HG02840 (cell line): Measurements from ENCODE around the gene PLD1.

ENCODE experiments used
- ATAC-seq: cut with Tn5 transposase; IDR thresholded peaks from one replicate; pipeline ENCODE4 v1.9.1; 2021; ENCODE audit warnings: mild to moderate bottlenecking, moderate library complexity, moderate number of reproducible peaks; ENCODE audit not compliant: unreplicated experiment, low FRiP score

Gene PLD1

DNA sequence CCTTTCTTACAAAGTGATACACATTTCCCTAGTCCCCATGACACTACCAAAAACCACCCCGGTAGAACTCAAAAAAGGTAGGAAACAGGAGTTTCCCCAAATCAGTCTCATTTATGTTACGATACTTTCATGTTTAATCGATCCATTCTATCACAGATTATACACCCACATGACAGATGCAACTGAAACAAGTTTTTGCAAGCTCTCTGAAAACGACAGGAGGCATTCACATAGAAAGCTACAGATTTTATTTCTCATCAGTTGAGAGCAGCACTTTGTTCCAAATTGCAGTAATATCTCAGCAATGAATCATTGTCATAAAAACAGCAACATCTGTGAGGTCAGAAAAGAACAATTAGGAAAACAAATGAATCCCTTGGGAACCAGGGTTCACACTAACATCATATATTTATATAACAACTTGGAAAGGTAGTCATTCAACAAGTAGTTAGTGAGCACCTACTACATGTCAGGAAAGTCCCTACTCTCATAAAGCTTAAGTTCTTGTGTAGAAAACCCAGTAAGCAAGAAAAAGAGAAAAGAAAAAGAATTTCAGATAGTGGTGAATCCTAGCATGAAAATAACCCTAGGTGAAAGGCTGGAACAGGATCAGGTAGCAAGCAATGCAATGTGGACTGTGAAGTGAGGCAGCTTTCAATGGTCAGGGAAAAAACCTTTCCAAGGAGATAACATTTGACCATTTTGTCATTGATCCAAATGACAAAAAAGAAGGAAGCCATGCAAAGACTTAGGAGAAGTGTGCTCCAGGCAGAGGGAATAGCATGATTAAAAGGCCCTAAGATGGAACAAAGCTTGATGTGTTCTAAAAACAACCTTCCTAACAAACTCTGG lies 8.3 kb downstream of the PLD1 start:
- ATAC-seq: no peak

- ATAC-seq: no peak
Observed at GRCh38 chr3:171799501-171799900, 10.8 kb downstream of the PLD1 start.

DNA sequence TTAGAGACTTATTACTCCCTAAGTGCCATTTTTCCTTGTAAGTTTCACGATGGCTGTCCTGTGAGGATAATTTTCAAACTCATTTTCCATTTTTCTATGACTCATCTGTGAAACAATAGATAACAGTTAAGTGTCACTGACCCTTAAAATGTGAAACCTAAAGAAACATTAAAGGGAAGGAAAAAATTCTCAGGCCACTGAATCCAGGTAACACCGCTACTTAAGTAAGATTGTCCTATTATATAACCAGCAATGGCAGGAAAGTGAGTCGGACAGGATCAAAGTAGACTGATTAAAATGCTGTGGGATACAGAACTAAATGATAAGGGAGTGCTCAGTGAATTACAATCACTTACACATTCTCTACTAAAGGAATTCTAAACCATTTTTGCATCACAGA lies 12.4 kb downstream of the PLD1 start:
- no peak for ATAC-seq

- ATAC-seq: no peak
Observed at GRCh38 chr3:171797265-171797679, 13.0 kb downstream of the PLD1 start.

DNA sequence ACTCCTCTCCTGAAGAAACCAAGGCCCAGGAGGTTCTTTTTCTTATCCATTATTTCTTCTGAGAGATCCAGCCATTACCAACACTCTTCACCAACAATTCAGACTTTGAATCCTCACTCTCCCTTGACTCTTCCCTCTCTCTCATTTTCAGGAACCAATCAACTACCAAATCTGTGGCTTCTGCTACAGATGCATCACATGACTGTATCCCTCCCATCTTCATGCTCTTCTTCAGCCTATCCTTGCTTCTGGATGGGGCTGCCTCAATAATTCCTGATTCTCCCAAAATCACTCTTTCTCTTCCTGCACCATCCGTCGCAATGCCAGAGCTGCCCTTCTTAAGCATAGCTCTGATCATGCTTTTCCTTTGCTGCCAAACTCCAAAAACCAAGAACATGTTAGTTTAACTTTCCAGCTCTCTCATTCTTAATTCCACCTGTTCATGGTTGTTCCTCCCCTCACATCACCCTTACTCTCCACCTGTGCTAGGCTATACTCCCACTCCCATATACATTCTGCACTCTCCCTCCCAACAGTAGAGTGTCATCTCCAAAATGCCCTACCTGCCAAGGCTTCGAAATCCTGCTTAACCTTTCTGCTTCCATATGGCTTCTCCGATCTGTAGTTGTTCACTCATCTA lies 13.5 kb downstream of the PLD1 start:
- no peak for ATAC-seq

- no peak for ATAC-seq
Observed at GRCh38 chr3:171792531-171792930, 17.8 kb downstream of the PLD1 start.

DNA sequence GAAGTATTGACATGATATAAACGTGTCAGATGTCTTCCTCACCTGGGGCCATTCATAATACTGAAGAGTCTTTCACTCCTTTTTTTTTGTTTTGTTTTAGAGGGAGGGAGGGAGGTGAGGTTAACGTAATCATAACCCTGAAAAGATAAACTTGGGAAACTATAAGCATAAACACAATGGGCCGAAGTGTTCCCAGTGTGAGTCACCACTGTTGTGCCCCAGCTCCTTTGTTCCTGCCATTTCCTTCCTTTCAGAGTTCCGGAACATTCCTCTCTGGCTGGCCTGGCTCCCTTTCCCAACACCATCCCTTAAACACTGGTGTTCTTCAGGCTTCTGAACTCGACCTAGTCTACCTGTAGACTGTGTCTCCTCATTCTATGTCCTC lies 18.6 kb downstream of the PLD1 start:
- ATAC-seq: no peak

- no peak for ATAC-seq
Observed at GRCh38 chr3:171790898-171791691, 19.2 kb downstream of the PLD1 start.

DNA sequence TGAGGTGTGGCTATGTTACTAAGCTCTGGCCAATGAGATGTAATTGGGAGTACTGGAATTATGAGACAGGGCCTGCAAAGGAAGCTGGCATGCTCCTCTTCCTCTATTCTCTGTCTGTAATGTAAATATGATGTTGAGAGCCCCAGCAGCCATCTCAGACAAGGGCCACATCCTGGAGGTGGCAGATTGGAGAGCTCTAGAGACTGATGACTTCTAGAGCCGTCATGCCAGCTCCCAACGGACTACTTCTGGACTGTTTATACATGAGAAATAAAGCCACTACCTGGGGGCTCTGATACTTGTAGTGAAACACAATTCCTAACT lies 19.7 kb downstream of the PLD1 start:
- no peak for ATAC-seq

DNA sequence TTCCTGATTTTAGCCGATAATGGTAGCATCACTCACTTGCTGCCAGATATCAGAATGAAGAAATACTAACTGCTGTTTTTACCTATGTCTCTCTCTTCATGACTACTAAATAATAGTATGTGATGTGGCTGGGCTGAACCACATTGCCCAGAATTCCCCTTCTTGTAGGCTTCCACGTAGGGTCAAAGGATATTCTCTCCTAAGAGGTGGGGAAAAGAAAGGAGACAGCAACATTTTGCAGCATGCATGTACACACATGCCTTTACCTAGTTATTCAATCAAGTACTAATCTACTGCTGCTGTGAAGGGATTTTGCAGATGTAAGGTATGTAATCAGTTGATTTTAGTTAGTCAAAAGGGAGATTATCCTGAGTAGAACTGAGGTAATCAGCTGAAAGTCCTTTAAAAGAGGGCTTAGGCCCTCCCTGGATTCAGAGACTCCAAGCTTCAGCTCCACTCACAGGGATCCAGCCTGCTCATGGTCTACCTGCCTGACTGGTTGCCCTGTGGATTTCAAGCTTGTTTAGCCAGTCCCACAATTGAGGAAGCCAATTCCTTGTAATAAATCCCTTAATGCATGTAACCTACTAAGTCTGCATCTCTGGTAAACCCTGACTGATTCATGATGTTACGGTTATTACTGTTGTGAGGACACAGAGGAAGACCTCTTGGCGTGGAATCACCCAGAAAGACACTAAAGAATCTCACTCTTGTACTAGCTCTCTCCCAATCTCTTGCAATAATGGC lies 20.4 kb downstream of the PLD1 start:
- ATAC-seq: no peak

DNA sequence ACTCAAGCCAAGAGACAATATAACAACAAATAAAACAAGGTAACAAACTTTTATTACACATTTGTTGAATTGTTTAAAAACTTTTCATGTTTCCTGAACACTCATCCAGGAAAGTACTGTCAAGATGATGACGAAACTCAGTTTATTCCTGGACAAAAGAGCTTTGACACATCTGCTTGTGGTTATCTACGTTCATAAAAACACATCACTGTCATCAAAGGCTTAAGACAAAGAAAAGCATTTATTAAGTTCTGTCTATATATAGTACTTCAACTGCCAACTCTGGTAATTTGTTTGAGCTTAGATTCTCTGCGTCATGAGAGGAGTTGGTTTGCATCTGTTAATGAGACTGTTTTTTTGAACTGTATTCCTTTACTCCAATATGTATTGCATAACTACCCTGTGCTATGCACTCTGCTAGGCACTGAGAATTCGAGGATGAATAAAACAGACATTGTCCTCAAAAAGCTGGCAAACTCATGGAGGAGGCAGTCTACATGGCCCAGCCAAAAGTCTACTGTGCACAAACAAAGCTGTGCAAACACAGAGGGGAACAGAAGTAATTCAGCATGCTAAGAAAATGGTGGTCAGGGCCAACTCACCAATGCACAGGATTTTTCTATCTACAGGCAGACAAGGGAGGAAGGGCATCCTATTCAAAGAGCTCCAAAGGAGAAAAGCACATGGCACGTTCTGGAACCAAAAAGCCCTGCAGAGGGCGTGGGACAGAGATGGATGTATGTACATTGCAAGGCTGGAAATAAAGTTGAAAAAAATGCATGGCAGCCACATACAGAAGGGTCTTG lies 21.5 kb downstream of the PLD1 start:
- no peak for ATAC-seq

- no peak for ATAC-seq
Observed at GRCh38 chr3:171786997-171787396, 23.3 kb downstream of the PLD1 start.

GRCh38 chr3:171784937-171785336 lies 25.3 kb downstream of the PLD1 start:
- ATAC-seq: no peak

- ATAC-seq: no peak
Observed at GRCh38 chr3:171784387-171784786, 25.9 kb downstream of the PLD1 start.

DNA sequence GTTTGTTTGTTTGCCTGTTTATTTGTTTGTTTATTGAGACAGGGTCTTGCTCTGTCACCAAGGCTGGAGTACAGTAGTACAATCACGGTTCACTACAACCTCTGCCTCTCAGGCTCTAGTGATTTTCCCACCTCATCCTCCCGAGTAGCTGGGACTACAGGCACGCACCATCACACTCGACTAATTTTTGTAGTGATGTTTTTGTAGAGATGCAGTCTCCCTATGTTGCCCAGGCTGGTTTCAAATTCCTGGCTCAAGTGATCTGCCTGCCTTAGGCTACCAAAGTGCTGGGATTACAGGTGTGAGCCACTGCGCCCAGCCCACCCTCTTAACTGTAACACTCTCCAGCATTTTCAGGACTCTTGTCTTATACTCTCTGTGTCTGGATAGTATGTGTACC lies 26.7 kb downstream of the PLD1 start:
- ATAC-seq: no peak

DNA sequence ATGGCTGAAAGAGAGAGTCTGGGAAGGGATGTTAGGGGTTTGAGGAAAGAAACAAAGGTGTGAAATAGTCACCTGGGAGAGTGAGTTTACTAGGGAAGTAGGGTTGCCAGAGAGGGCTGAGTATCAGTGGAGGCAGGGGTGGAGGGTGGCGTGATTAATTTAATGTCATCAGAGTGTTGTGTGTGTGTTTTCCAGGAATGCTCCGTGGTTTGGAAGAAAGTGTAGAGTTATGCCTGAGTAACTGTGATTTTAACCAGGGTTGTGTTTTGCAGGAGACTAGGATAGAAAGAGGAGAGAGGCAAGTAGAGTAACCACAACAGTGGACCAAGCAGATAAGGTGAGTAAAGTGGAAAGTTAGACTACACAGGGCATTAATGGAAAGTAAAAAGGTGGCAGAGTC lies 27.2 kb downstream of the PLD1 start:
- ATAC-seq: no peak

DNA sequence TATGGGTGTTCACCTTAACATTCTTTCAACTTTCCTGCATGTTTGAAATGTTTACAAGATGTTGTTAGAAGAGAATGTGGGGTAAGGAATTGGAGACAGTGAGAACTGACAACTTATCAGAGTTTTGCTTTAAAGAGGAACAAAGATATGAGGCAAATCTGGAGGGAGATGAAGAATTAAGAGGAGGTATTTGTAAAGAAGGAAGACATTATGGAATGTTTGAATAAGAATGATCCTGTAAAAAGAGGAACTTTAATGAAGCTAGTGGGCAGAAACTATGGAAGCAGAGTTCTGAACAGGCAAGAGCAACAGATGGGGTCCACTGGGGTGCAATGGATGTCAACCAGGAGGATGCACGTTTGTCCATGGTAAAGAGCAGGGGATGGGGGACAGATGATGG lies 27.7 kb downstream of the PLD1 start:
- ATAC-seq: no peak

GRCh38 chr3:171781711-171782127 lies 28.6 kb downstream of the PLD1 start:
- ATAC-seq: no peak

DNA sequence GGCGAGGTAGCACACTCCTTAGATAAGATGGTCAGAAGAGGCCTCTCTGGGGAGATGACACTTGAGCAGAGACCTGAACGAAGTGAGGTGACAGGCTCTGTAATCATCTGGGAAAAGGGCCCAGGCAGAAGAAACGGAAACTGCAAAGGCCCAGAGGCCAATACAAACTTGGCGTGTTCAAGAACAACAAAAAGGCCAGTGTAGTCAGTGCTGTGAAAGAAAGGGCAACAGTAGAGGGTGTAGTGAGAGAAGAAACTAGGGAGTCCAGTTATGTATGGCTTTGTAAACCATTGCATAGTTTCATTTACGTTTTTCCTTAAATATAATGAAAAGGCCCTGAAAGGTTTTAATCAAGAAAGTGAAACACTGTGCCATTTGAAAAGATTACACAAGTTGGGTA lies 31.8 kb downstream of the PLD1 start:
- ATAC-seq: no peak

DNA sequence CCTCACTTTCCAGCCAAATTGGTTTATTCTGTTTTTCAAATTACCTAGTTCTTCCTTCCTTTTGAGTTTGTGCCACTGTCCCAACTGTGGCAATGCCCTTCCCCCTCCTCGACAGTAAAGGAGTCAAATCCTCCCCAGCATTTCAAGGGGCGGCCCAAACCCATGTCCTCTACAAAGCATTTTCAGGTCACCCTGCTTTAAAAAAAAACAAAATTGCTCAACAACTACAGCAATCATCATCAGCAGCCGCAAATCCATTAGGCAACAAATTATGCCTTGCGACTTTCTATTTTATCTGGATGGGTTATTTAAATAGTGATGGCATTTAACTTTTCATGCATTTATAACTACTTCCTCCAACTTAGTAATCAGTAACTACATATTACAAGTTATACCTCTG lies 32.7 kb downstream of the PLD1 start:
- ATAC-seq: no peak
